ENCODE results near the gene UBE3C.

The UBE3C gene

DNA sequence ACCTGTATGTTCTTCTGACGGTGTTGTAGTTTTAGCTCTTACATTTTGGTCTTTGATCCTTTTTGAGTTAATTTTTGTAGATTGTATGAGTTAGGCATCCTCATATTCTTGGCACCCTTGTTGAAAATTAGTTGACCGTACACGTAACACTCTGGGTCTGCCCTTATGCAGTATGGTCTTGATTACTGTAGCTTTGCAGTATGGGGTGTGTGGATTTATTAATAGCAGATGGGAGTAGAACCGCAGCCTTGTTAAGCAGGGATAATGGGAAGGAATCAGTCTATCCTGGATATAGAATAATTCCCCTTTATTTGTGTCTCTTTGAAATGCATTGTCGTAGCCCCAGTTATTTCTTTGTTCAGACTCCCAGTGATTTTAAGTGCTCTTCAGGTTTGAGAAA lies 95.5 kb downstream of the UBE3C start:
- TF ChIP-seq, protein P1, sequence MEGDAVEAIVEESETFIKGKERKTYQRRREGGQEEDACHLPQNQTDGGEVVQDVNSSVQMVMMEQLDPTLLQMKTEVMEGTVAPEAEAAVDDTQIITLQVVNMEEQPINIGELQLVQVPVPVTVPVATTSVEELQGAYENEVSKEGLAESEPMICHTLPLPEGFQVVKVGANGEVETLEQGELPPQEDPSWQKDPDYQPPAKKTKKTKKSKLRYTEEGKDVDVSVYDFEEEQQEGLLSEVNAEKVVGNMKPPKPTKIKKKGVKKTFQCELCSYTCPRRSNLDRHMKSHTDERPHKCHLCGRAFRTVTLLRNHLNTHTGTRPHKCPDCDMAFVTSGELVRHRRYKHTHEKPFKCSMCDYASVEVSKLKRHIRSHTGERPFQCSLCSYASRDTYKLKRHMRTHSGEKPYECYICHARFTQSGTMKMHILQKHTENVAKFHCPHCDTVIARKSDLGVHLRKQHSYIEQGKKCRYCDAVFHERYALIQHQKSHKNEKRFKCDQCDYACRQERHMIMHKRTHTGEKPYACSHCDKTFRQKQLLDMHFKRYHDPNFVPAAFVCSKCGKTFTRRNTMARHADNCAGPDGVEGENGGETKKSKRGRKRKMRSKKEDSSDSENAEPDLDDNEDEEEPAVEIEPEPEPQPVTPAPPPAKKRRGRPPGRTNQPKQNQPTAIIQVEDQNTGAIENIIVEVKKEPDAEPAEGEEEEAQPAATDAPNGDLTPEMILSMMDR (IDR thresholded peaks at IDR 0.05) = no peak
- H3K36me3 ChIP-seq (ENCODE audit: control insufficient read depth, insufficient read depth, low read length) = no peaks in the 10 kb centered on the region

DNA sequence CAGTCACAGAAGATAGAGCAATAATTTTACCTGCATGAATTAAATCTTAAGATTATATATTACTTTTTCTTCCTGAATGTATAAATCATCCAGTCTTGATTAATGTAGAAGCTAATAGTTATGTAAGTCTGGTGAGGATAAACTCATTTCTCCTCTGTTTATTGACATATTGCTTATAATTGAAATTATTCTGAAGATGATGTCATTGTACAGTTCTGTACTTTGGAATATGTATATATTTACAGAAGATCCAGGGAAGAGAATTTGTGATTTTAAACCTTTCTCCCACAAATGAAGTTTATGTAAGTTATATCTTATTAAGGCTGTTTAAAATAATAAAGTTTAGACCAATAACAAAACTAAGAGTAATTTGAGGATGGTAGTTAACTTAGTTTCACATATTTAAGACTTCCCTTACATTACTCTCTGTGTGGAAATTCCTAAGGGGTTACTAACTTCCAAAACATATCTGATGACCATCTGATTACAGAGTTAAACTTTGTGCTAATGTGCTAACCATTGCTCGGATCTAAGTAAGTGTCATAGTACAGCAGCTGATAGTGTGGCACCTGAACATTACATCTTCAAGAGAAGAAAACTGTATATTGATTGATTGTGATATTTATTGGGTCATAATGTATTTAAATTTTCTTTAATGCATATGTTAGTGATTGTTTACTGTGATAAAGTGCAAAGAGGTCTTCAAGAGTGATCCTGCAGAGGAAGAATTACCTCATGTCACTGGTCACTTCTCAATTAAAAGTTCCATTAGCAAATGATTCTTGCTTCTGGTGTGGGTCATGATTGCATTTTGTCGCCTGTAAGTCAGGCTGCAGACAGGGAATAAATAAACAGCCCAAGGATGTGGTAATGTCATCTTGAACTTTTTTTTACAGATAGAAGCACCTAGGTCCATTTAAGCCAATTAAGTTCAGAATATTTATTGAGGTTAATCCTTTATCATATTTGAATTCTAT lies 96.9 kb downstream of the UBE3C start:
- Histone ChIP-seq H3K9ac (no peak overlapping the region), H3K4me2 (ENCODE audit: low read length) (no peak overlapping the region), H2AFZ (no peak overlapping the region), H3K36me3 (ENCODE audit: control insufficient read depth, insufficient read depth, low read length) (no peaks in the 10 kb centered on the region), H3K79me2 (peaks cover 3% of the 10 kb centered on the region), H3K4me3 (ENCODE audit: low read depth, low read length) (no peak overlapping the region), H3K4me1 (no peaks in the 10 kb centered on the region), H3K27ac (no peak overlapping the region), H3K9me3 (ENCODE audit: control insufficient read depth, low read length) (no peaks in the 10 kb centered on the region), H3K27me3 (ENCODE audit: control insufficient read depth, insufficient read depth, low read length) (no peaks in the 10 kb centered on the region)
- TF ChIP-seq, protein P1 (IDR thresholded peaks at IDR 0.05) = no peak

More for the DNA sequence above, 95.5 kb downstream of the UBE3C start:
- H3K79me2 ChIP-seq = peaks cover 3% of the 10 kb centered on the region
- no peak overlapping the region for H3K4me3 ChIP-seq (ENCODE audit: low read depth, low read length)
- H3K27ac ChIP-seq = no peak overlapping the region
- H3K4me2 ChIP-seq (ENCODE audit: low read length) = no peak overlapping the region
- H3K4me1 ChIP-seq = no peaks in the 10 kb centered on the region
- no peaks in the 10 kb centered on the region for H3K9me3 ChIP-seq (ENCODE audit: control insufficient read depth, low read length)
- no peak overlapping the region for H3K9ac ChIP-seq
- no peaks in the 10 kb centered on the region for H3K27me3 ChIP-seq (ENCODE audit: control insufficient read depth, insufficient read depth, low read length)
- H2AFZ ChIP-seq = no peak overlapping the region

DNA sequence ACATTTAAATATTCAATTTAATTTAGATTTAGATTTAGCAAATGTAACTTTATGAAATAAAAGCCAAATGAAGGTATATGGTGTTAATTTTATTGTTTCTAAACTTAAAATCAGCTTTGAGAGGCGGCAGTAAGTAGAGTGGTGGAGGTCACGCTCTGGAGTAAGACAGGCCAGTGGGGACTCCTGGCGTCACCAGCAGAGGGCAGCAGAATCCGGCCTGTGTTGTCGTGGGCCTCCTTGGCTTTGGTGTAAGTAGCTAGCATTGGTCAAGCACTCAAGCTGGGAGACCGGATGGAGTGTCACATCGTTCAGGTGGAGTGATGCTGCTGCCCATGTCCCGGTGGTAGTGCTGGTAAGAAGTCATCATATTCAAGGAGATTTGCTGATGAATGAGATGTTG lies 99.4 kb downstream of the UBE3C start:
- TF ChIP-seq, protein P1 (IDR thresholded peaks at IDR 0.05) = peak; percentile 65
- no peaks in the 10 kb centered on the region for H3K9me3 ChIP-seq (ENCODE audit: control insufficient read depth, low read length)
- peaks cover 3% of the 10 kb centered on the region for H3K79me2 ChIP-seq
- no peaks in the 10 kb centered on the region for H3K36me3 ChIP-seq (ENCODE audit: control insufficient read depth, insufficient read depth, low read length)
- H3K4me1 ChIP-seq = no peaks in the 10 kb centered on the region
- H3K4me3 ChIP-seq (ENCODE audit: low read depth, low read length) = no peak overlapping the region
- H2AFZ ChIP-seq = no peak overlapping the region
- no peak overlapping the region for H3K27ac ChIP-seq
- no peak overlapping the region for H3K4me2 ChIP-seq (ENCODE audit: low read length)
- no peak overlapping the region for H3K9ac ChIP-seq
- H3K27me3 ChIP-seq (ENCODE audit: control insufficient read depth, insufficient read depth, low read length) = no peaks in the 10 kb centered on the region

DNA sequence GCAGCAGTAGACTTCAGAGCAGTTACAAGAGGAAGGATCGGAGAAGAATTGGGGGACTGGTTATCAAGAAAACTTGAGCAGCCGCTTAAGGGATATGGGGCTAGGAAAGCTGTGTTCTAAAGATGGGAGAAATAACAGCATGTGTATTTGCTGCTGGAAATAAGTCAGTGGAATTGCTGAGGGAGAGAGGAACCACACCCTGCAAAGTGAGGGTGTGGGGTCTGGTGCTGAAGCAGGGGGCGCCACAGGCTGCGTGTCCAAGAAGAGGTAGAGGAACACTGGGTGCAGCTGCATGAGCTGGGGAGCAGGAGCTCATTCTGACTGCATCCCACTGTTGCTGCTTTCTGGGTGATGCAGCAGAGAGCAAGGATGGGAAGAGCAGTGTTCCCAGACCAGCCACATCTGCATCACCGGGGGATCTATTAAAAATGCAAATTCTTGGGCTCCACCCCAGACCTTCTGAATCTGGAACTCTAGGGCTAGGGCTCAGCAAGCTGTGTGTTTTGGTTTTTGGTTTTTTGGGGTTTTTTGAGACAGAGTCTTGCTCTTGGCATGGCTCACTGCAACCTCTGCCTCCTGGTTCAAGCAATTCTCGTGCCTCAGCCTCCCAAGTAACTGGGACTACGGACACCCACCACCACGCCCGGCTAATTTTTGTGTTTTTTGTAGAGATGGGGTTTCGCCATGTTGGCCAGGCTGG lies 101.0 kb downstream of the UBE3C start:
- TF ChIP-seq, protein P1 (IDR thresholded peaks at IDR 0.05) = no peak
- Histone ChIP-seq H3K9ac (no peak overlapping the region), H3K4me2 (ENCODE audit: low read length) (no peak overlapping the region), H2AFZ (no peak overlapping the region), H3K9me3 (ENCODE audit: control insufficient read depth, low read length) (no peaks in the 10 kb centered on the region), H3K4me3 (ENCODE audit: low read depth, low read length) (no peak overlapping the region), H3K27ac (no peak overlapping the region), H3K36me3 (ENCODE audit: control insufficient read depth, insufficient read depth, low read length) (no peaks in the 10 kb centered on the region), H3K27me3 (ENCODE audit: control insufficient read depth, insufficient read depth, low read length) (no peaks in the 10 kb centered on the region), H3K4me1 (no peaks in the 10 kb centered on the region), H3K79me2 (peaks cover 3% of the 10 kb centered on the region)

All from parathyroid adenoma (tissue), 2 donors.